GM12801 (cell line): ENCODE results near the gene ARL13A.

ENCODE experiments used
- TF ChIP-seq, protein P1 (sequence below): IDR thresholded peaks from one replicate; pipeline ENCODE4 v1.5.1; 2011; ENCODE audit warnings: control low read depth; ENCODE audit not compliant: insufficient read length; ENCODE audit errors: extremely low read depth

The ARL13A gene

DNA sequence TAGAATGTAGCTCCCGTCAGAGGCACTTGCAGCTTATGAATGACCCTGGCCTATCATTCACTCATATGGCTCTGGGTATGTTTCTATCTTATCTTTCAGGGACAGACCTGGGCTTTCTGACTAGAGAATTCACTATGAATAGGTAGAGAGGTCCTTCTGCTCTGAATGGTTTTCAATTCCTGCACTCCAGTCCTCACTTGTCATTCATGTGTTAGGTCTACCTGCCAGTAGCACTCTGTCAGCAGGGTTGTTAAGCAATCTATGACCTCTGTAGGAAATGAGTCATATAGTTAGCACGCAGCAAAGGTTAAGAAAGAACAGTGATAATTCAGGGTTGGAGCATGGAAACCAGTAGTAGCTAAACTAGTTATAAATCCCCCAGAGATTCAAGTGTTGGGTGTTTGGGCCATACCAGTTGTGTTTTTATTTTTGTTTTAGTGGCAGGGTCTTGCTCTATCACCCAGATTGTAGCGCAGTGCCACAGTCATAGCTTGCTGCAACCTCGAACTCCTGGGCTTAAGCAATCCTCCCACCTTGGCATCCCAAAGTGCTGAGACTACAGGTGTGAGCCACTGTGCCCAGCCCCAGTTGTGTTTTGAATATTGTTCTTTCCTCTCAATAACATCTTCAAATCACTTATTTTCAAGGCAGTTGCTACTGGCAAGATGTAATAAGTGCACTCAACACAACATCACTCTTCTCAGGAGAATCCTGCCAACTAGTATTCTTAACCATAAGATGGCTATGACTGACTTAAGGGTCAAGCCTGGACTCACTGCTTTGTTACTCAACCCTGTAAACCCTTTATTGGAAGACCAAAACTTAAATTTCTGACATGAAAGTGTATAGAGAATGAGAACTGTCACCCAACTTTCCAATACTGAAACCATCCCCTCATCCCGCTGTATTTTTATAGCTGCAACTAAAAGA lies 25.1 kb downstream of the ARL13A start:
- TF ChIP-seq, protein P1, sequence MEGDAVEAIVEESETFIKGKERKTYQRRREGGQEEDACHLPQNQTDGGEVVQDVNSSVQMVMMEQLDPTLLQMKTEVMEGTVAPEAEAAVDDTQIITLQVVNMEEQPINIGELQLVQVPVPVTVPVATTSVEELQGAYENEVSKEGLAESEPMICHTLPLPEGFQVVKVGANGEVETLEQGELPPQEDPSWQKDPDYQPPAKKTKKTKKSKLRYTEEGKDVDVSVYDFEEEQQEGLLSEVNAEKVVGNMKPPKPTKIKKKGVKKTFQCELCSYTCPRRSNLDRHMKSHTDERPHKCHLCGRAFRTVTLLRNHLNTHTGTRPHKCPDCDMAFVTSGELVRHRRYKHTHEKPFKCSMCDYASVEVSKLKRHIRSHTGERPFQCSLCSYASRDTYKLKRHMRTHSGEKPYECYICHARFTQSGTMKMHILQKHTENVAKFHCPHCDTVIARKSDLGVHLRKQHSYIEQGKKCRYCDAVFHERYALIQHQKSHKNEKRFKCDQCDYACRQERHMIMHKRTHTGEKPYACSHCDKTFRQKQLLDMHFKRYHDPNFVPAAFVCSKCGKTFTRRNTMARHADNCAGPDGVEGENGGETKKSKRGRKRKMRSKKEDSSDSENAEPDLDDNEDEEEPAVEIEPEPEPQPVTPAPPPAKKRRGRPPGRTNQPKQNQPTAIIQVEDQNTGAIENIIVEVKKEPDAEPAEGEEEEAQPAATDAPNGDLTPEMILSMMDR, result no peak

DNA sequence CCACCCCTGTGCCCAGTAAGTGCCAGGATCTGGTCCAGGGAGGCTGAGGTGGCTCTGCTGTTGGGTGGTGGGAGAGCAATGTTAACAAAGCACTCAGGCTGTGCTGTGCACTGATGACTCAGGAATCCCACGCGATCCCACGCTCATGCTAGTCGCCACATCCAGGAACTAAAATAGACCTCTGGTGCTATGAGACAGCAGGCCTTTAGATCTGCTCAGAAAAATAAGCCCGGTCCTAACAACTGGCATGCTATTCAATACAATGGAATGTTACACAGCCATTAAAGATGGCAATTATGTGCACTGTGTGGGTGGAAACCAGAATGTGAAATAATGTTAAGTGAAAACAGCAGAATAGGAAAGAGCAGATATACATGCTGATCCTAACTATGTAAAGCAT lies 26.0 kb downstream of the ARL13A start:
- TF ChIP-seq, protein P1, result no peak

DNA sequence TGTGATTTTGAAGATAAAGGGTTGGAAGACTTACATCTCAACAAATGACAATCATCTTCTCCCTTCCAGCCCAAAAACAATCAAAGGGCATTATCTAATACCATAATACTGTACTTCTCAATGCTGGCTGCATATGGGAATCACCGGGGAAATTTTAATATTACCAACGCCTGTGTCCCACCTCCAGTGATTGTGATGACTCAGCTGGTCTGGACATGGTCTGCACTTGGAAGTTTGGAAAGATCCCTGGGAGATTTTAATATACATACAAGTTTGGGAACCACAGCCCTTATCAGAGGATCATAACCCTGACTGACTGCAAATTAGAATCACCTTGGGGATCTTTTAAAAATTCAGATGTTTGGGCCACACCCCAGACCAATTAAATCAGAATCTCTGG lies 29.9 kb downstream of the ARL13A start:
- TF ChIP-seq, protein P1, result no peak

DNA sequence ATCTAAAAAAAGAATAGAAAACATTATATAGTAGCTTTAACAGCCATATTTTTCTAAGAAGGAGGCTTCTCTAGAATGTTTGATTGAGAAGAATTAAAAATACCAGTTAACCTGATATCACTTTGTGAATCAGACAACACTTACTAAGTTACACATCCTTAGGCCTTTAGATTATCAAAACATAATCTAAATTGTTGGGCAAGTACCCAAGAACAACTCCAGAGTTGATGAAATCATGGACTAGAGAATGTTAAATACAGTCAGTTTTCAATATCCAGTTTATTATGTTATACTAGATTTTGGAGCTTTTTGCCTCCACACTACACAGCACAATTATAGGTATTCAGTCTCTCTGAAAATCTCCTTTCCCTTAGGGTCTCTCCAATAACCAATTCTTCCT lies 39.6 kb downstream of the ARL13A start:
- TF ChIP-seq, protein P1, result no peak

DNA sequence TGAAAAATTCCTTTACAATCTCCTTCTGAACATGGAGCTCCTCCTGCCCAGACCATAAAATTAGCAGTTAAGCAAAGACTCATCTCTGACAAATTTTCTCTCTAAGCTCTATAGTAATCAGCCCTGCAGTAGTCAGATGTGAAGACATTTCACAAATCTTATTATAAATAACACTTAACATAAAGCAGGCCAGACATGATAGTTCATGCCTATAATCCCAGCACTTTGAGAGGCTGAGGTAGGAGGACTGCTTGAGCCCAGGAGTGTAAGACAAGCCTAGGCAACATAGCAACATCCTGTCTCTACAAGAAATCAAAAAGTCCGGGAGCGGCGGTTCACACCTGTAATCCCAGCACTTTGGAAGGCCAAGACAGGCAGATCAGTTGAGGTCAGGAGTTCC lies 52.5 kb downstream of the ARL13A start:
- TF ChIP-seq, protein P1, result no peak

DNA sequence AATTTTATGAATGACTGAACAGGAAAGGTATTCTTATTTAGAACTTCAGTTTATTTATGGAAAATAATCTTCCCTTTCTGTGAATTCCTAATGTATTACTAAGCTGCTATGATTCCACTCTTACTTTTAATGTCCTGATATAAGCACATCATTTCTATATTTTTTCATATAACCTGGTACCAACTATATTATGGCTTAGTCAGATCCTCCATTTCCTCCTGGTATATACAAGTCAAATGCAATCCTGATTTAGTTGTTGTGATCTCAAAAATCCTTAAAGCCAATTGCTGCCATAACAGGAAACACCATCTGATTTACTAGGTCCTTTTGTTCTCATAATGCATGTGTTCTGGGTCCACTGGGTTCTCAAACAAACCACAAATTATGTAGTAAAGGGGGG lies 55.6 kb downstream of the ARL13A start:
- TF ChIP-seq, protein P1, result no peak

DNA sequence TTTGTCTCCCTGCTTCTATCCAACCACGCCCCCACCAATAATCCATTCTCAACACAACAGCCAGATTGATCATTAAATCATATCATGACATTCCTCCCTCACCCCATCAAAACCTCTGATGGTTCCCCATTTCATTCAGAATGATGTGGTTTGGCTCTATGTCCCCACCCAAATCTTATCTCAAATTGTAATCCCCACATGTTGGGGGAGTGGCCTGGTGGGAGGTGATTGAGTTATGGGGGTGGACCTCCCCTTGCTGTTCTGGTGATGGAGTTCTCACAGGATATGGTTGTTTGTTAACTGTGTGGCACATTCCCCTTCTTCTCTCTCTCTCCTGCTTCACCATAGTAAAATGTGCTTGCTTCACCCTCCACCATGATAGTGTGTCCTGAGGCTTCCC lies 59.1 kb downstream of the ARL13A start:
- TF ChIP-seq, protein P1, result no peak
